Measurements from ENCODE around the gene ITGBL1.

ITGBL1 gene

DNA sequence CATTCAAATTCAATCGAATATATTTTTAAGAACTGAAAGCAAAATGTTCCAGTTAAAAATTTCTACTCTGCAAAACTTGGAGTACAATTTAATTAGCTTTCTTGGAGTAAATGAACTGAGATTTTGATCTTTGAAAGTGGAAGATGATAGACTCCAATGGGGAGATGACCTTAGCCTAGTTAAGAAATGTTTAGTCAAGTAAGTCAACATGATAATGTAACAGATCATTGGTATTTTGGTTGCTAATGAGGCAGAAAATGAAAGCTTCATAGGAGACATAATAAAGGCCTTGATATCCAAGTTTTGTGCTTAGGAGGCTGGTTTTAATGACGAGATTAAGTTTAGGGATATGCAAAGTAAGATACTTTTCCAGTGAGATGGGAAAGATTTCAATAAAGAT, 181.7 kb downstream of the ITGBL1 start:
- DNase-seq: no peak

DNA sequence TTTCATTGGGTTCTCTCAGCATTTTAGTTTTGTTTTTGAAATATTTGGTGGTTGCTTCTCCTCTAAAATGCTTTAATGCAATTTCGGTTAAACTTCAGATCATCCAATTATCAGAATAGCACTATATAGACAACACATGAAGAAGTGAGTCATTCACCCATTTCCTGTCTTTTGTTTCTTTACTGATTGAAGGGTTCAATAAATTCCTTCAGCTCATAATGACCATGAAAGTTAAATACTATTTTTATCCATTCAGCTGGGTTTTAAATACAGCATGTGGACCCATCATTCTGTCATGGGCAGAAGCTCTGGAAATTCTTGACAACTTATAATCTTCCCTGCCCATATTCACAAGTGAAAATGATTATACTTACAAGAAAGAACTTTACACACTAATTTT, 187.2 kb downstream of the ITGBL1 start:
- DNase-seq: no peak

GRCh38 chr13:101640788-101641400, 188.4 kb downstream of the ITGBL1 start:
- no peak for DNase-seq

GRCh38 chr13:101645871-101646270, 193.4 kb downstream of the ITGBL1 start:
- no peak for DNase-seq

GRCh38 chr13:101647760-101648159, 195.3 kb downstream of the ITGBL1 start:
- DNase-seq: no peak

GRCh38 chr13:101648766-101649487, 196.5 kb downstream of the ITGBL1 start:
- DNase-seq: no peak

DNA sequence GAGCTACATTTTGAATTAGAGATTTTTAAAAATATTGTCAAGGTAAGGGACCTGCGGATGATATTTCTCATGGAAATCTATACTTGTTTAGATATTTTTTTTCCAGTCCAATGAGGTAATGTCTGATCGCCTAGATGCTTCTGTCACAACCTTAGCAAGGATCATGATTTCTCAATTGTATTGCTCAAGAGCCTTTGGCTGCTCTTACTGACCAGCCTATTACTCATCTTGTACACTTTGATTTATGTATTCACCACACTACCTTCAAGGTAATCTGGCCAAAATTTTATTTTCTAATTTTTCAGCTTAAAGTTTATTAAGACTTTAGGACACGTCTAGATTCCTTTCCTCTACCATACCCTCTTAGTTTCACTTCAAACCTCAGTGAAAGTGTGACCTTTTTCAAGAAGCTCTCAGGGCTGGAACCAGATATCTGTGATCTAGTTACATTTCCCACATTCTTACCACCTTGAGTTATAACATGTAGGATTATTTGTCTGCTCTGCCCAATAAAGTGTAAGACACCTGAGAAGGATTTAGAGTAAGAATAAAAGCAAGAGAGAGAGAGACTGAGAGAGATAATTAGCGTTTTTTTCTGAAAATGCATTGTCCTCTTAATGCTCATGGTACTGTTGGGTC, 197.1 kb downstream of the ITGBL1 start:
- DNase-seq: no peak

DNA sequence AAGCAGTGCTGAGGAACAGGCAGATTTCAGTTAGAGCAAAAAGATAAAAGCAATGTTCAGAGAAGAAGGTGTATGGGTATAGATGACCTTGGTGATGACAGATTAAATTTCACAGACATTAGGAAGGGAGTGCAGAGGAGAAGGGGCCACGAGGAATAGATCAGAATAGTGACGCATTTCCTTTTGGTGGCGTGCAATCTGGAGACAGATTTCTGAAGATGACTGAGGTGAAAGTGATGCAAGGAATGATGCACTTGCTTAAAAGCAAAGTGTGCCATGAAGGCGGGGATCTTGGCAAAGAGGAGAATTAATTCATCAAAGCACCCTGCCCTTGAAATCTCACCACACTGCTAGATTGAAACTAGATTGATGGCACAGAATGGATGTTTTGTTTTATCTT, 202.4 kb downstream of the ITGBL1 start:
- DNase-seq: no peak

DNA sequence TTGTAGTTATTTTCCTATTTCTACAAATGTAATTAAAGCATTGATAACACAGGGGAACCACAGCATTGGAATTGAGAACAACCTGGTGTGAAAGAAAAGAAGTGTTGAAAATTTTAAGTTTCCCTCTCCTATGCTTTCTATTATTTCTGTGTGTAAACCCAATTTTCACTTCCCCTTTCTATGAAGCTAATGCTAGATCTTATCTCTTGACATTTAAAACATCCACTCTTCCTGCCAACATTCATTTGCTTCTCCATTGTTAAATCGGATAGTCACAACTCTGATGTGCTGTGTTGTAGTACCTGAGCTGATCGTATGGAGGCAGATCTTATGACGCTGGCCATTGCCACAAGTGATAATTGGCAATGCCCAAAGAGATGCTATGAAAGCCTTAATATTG, 203.0 kb downstream of the ITGBL1 start:
- DNase-seq: no peak

DNA sequence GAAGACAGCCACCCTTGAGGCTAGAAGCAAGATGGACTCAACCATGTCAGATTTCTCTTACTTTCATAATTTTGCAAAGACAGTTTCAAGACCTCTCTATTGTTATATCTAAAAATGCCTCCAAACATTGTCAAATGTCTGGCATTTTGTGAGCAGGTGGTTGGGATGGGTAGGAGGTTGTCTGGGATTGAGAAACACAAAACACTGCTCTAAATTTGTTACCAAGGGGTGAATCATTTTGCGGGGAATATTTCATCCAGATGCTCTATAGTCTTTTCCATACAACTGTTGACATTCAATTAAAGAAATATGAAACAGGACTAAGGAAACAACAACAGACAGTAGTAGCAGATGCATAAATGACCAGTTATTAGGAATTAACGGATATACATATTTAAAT, 208.2 kb downstream of the ITGBL1 start:
- no peak for DNase-seq

DNA sequence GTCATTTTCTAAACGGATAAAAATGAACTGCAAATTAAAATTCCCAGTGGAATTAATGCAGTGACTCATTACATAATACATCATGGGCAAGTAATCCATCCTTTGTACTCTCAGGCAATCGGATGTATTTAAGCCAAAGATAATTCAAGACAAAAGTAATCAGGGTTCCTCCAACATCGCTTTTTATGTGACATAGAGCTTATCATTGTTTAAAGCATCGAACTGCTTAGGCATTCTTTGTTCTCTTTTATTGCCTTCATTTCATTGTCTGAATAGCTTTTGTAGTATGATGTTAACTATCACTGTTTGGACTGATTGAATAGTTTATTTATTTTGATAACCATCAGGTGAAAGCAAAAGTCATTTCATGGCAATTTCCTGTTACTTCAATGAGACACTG, 209.4 kb downstream of the ITGBL1 start:
- no peak for DNase-seq

DNA sequence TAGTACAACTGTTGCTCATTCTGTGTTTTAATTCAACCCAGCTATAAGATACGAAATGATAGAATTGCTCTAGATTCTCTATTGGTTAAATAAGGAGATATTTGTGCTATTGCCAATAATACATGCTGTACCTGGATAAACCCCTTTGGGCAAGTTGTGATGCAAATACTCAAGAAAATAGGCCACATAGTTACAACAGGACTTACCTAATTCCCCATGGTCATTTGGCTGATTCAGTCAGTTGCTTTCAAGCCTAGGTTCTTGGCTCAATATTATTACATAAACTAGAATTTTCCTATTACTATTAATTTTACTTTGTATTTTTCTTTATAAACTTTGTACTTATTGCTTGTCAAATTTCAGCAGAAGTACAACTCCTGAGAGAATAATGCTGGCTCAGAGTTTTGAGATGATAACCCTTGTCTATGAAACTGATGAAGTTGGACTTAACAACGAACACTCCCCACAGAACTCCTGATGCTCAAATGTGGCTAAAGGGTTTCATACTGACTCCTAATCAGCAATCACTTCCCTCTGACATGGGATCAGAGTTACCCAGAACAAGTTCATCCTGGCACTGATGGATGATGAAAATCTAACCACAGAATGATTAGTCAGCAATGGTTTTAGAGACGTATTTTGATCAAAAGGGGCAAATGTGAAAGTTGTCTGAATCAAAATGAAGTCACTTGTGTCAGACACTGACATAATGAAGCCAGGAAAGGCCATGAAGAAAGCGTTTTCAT, 221.1 kb downstream of the ITGBL1 start:
- no peak for DNase-seq

DNA sequence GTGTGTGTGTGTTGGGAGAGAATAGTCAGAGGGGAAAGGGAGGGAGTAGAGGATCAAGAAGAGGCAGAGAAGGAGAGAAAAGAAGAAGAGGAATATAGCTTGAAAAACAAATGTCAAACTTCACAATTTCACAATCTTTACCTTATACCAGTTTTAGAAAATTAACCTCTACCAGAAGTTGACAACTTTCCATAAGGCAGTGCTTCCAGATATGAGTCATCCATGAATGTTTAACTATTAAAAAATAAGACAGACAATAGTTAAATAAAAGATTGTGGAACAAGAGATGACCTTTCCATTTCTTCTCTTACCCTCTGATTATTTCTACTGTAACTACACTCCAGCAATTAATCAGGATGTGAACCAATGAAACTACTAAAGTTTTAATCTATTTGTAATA, 229.4 kb downstream of the ITGBL1 start:
- no peak for DNase-seq

DNA sequence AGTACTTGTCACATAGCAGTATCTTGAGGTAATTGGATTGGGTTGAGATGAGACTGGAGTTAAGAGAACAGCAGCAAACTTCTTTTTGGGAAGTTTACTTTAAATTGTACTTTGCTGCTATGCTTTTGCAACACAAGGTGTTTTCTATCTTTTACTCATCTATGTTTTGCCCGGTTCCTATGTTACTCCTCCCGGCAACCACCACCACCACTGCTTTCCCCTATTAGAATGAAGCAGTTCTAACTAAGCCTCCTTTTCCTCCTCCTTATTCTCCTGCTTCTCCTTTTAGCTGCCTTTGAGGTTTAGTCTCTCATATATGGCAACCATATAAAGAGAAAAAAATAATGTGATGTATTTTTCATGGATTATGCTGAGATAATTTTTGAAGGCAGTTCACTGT, 233.5 kb downstream of the ITGBL1 start:
- DNase-seq: no peak

GRCh38 chr13:101690871-101691270, 238.4 kb downstream of the ITGBL1 start:
- DNase-seq: no peak

DNA sequence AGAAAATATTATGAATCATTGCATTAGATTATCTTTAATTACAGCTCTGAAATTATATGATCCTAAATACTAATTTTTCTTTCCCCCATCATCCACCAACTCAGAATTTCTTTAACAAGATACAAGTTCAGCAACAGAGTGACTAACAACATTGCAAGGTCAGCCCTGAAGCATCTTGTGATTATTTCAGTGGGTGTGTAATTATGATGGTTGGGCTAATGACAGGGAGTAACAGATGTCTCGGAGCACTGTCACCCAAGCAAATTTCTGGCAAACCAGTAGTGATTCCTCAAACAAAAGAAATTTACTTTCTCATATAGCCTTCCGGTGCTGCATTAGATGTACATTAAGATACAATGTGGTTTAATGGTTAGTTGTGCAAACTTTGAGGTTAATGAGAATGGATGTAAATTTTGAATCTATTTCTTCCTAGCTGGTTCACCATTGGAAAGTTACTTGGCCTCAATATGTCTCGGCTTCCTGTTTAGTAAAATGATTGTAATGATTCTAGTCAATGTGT, 238.9 kb downstream of the ITGBL1 start:
- no peak for DNase-seq

DNA sequence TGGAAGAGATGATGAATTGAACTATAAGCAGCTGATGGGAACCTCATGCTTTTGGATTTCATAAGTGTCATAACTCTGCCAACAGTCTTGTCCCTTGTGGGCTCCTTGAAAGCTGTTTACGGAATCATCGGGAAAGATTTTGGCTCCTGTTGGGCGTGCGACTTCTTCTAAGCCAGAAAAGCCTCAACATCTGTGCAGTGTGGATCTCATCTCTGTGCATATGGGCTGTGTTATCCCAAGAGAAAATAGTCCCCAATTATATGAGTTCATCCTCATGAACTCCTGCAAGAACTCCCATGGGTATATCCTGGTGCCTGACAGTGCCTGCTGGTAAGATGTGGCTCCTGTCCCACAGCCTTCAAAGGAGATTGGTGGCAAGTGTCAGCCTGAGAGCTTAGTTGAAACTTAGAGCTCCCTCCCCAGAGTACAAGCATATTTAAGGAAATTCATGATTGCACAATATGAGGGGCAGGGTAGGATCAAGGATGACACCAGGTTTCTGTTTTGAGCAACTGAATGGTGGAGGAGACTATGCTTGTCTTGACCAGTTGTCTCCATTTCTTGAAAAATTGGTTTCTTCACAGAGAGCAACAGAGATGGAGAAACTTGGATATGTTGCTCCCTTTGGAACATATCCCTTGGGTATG, 243.5 kb downstream of the ITGBL1 start:
- no peak for DNase-seq

- no peak for DNase-seq
These were observed 245.3 kb downstream of the ITGBL1 start for GRCh38 chr13:101697745-101698144.

DNA sequence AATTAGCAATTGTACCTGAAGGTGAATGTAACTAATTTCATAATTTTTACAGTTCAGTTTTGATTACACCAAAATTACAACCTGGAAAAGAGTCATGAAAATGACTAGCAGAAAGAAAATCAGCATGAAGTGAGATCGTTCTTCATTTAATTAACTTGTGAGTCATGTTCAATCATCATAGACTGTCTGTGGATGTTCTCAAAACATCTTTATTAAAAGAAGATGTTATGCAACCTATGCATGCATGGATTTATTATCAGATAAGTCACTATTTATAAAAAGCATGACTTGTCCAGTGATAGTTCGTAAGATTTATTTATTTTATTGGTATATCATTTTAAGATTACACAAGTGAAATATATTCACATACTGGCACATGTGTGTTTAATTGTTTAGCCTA, 245.9 kb downstream of the ITGBL1 start:
- DNase-seq: no peak

- no peak for DNase-seq
These were observed 248.1 kb downstream of the ITGBL1 start for GRCh38 chr13:101700598-101700997.

GRCh38 chr13:101703081-101703480, 250.6 kb downstream of the ITGBL1 start:
- DNase-seq: no peak

- no peak for DNase-seq
These were observed 251.4 kb downstream of the ITGBL1 start for GRCh38 chr13:101703838-101704237.

DNA sequence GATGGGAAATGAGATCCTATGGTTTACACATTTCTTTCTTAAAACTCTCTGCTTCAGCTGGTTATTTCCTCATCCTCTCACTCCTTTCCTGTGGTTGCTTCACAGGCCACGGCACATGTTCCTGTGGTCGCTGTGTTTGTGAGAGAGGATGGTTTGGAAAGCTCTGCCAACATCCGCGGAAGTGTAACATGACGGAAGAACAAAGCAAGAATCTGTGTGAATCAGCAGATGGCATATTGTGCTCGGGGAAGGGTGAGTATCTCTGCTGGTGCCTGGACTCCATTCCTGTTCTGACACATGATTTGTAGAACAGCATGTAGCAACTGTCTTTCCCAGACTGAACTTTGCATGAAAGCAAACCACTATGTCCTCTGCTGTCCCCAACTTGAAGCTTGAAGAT, 254.2 kb downstream of the ITGBL1 start:
- peak; percentile 76 for DNase-seq
